OCI-LY7 (cell line): ENCODE results near the gene IVD. TPM values are rescaled to one million over a fixed set of nuclear protein-coding genes. Genes with fewer than 3 reads are reported as not detected.

Experiments used
- BruUV-seq: library from RNA; stranded (reverse); fragments of 400-500 nt; replicated peaks from 2 replicates; lab custom pipeline; 2021; lab: Mats Ljungman, UMichigan
- CTCF ChIA-PET: fragments of 300-600 bp; sonication (Branson Sonifier 250); formaldehyde crosslinking; loops from one replicate; lab custom pipeline; 2022; ENCODE audit warnings: antibody characterized with exemption; ENCODE audit not compliant: unreplicated experiment; lab: Charles Lee
- POLR2A ChIA-PET: fragments of 300-600 bp; sonication (Branson Sonifier 250); formaldehyde crosslinking; loops from one replicate; lab custom pipeline; 2022; ENCODE audit warnings: antibody characterized with exemption; lab: Charles Lee
- DNase-seq: peaks from one replicate; pipeline ENCODE4 v3.0.0-alpha.2; 2015; ENCODE audit warnings: low spot score
- H2AFZ ChIP-seq: fragments of 200-600 bp; sonication (generic), shearing (Covaris generic); 2 replicates; pipeline ENCODE4 v1.6.1; 2014; ENCODE audit warnings: mild to moderate bottlenecking, antibody characterized with exemption, low read length, moderate library complexity
- H3K27ac ChIP-seq: fragments of 200-600 bp; sonication (generic); 2 replicates; pipeline ENCODE4 v1.5.1; 2014; ENCODE audit warnings: mixed run types, low read depth, mild to moderate bottlenecking, moderate library complexity, low read length, inconsistent platforms; ENCODE audit not compliant: poor library complexity, severe bottlenecking
- H3K36me3 ChIP-seq: fragments of 200-600 bp; sonication (generic); 2 replicates; pipeline ENCODE4 v1.6.1; 2014; ENCODE audit warnings: mild to moderate bottlenecking, antibody characterized with exemption, low read length, moderate library complexity, mixed read lengths; ENCODE audit not compliant: insufficient read depth
- H3K4me1 ChIP-seq: fragments of 200-600 bp; sonication (generic); 2 replicates; pipeline ENCODE4 v1.5.1; 2014; ENCODE audit warnings: mild to moderate bottlenecking, low read length; ENCODE audit not compliant: insufficient read depth, poor library complexity, severe bottlenecking
- H3K4me2 ChIP-seq: fragments of 200-600 bp; sonication (generic); 2 replicates; pipeline ENCODE4 v1.6.1; 2014; ENCODE audit warnings: mild to moderate bottlenecking, low read length
- H3K4me3 ChIP-seq: fragments of 200-600 bp; sonication (generic); 2 replicates; pipeline ENCODE4 v1.5.1; 2014; ENCODE audit warnings: mild to moderate bottlenecking, low read depth, low read length; ENCODE audit not compliant: poor library complexity, severe bottlenecking
- H3K79me2 ChIP-seq: fragments of 200-600 bp; sonication (generic); 2 replicates; pipeline ENCODE4 v1.6.1; 2016; ENCODE audit warnings: low read depth, mild to moderate bottlenecking, low read length, moderate library complexity, mixed read lengths; ENCODE audit not compliant: insufficient read depth
- H3K9me2 ChIP-seq: fragments of 200-600 bp; sonication (generic); 2 replicates; pipeline ENCODE4 v1.6.1; 2016; ENCODE audit warnings: mild to moderate bottlenecking, low read length, mixed read lengths; ENCODE audit not compliant: insufficient read depth
- H3K9me3 ChIP-seq: fragments of 200-600 bp; sonication (generic); 2 replicates; pipeline ENCODE4 v1.6.1; 2014; ENCODE audit warnings: mild to moderate bottlenecking, mixed run types, low read length, mixed read lengths
- H4K20me1 ChIP-seq: fragments of 200-600 bp; sonication (generic); 2 replicates; pipeline ENCODE4 v1.6.1; 2014; ENCODE audit warnings: mild to moderate bottlenecking, antibody characterized with exemption, low read length, moderate library complexity, mixed read lengths; ENCODE audit not compliant: insufficient read depth
- EZH2phosphoT487 ChIP-seq: fragments of 200-600 bp; sonication (generic); IDR thresholded peaks from 2 replicates; pipeline ENCODE4 v1.6.1; 2018; ENCODE audit warnings: low read depth, borderline replicate concordance, mild to moderate bottlenecking, mixed run types, antibody characterized with exemption, low read length, moderate library complexity, mixed read lengths
- intact Hi-C: fragments of 100-400 bp; cut with micrococcal nuclease; formaldehyde crosslinking; loops from one replicate; pipeline ENCODE4 v1.10.0; 2022; ENCODE audit not compliant: unreplicated experiment
- total RNA-seq, 2 experiments: library from RNA; depleted of rRNA in 1 of 2; stranded (reverse); fragments of >200 nt in 1 of 2; shearing (Covaris generic) in 1 of 2; gene quantifications; 2 replicates each; pipeline ENCODE4 v1.2.3, GENCODE V29; 2014 to 2022
- TF ChIP-seq, protein P1 (sequence below): fragments of 200-600 bp; sonication (generic); conservative IDR thresholded peaks from 2 replicates; pipeline ENCODE4 v1.5.1; 2014; ENCODE audit warnings: mild to moderate bottlenecking, antibody characterized with exemption, low read length, moderate library complexity, mixed read lengths

The IVD gene
- total RNA-seq, 2 experiments from 2014 or later, result 20.6 to 67.3 TPM

DNA sequence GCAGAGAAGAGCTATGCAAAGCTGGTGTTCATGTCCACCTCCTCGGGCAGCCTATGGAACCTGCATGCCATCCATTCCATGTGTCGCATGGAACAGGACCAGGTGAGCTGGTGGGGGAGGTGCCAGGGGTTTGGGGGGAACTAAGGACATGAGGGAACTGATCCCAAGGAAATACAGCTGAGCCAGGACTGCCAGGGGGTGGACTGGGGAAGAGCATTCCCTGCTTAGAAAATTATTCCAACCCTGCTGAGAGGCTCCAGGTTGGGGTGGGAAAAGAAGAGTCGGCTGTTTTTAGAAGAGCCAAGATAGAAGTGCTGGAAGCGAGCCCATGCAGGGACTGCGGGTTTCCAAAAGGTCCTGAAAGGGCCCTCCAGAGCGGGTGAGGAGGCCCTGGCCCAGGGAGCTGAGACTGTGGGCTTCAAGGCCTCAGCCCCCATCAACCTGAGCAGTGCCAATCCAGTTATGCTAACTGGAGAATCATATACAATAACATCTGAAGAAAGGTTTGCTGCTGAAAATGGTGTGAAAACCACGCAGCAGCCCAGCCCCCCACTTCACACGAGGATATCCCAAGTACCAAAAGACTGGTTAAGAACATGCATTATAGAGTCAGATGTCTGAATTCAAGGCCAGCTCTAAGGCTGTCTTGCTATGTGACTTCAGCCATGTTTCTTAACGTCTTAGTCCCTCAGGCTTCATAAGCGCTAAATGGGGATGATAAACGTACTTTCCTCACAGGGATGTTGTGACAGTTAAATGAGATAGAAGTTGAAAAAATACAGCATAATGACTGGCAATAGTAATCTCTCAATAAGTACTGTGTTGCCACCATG, 39.8 kb upstream of the IVD start:
- Histone ChIP-seq H3K79me2 (no peaks in the 10 kb centered on the region), H3K36me3 (no peaks in the 10 kb centered on the region), H3K4me2 (no peak overlapping the region), H3K27ac (no peak overlapping the region), H2AFZ (no peak overlapping the region), H3K9me3 (no peaks in the 10 kb centered on the region), H3K4me3 (no peak overlapping the region), H4K20me1 (no peaks in the 10 kb centered on the region), H3K4me1 (peaks cover 9% of the 10 kb centered on the region), H3K9me2 (no peaks in the 10 kb centered on the region)
- ChIA-PET POLR2A (no interaction called here), CTCF (no interaction called here)
- no peak for TF ChIP-seq EZH2phosphoT487
- TF ChIP-seq, protein P1, sequence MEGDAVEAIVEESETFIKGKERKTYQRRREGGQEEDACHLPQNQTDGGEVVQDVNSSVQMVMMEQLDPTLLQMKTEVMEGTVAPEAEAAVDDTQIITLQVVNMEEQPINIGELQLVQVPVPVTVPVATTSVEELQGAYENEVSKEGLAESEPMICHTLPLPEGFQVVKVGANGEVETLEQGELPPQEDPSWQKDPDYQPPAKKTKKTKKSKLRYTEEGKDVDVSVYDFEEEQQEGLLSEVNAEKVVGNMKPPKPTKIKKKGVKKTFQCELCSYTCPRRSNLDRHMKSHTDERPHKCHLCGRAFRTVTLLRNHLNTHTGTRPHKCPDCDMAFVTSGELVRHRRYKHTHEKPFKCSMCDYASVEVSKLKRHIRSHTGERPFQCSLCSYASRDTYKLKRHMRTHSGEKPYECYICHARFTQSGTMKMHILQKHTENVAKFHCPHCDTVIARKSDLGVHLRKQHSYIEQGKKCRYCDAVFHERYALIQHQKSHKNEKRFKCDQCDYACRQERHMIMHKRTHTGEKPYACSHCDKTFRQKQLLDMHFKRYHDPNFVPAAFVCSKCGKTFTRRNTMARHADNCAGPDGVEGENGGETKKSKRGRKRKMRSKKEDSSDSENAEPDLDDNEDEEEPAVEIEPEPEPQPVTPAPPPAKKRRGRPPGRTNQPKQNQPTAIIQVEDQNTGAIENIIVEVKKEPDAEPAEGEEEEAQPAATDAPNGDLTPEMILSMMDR, result no peak
- intact Hi-C loops, result no loop called here
- no peak for DNase-seq
- BruUV-seq, result no TSS peak

DNA sequence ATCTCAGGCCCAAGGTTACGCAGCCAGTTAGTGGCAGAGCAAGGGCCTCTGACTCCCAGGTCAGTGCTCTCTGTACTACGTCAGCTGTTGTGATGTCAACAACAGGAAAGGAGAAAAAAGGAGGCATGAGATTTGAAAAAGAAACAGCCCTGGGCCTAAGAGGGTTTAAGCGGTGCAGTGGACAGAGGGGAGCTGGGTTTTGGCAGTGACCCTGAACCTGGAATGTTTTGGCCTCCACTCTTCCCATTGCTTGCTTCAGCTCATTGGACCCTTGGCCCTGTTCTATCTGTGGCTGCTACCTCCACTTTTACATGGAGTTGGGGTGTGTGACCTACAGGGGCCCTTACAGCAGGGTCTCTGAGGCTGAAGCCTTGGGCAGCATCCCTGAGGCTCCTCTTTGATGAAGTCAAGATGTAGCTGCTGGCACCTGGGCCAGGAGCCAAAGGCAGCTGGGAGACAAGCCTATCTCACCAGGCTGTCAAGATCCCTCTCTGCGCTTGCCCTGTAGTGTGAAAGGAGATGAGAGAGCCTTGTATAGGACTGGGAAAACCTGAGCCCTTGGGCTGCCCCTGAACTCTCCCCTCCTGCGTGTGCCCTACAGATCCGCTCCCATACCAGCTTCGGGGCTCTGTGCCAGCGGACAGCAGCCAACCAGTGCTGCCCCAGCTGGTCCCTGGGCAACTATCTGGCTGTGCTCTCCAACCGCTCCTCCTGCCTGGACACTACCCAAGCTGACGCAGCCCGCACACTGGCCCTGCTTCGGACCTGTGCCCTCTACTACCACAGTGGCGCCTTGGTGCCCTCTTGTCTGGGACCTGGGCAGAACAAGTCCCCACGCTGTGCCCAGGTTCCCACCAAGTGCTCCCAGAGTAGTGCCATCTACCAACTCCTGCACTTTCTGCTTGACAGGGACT, 38.9 kb upstream of the IVD start:
- no peaks in the 10 kb centered on the region for H3K9me3 ChIP-seq
- no TSS peak for BruUV-seq
- no peak for DNase-seq
- H3K79me2 ChIP-seq, result no peaks in the 10 kb centered on the region
- POLR2A ChIA-PET, result no interaction called here
- H3K9me2 ChIP-seq, result no peaks in the 10 kb centered on the region
- intact Hi-C loops, result no loop called here
- no peak for TF ChIP-seq EZH2phosphoT487
- TF ChIP-seq, protein P1, result no peak
- no peak overlapping the region for H3K4me3 ChIP-seq
- no peaks in the 10 kb centered on the region for H3K36me3 ChIP-seq
- H2AFZ ChIP-seq, result no peak overlapping the region
- H3K4me2 ChIP-seq, result peak overlapping the region; percentile 72; the same call in 1 of the 2 replicates
- CTCF ChIA-PET, result no interaction called here
- no peaks in the 10 kb centered on the region for H4K20me1 ChIP-seq
- peaks cover 9% of the 10 kb centered on the region for H3K4me1 ChIP-seq
- no peak overlapping the region for H3K27ac ChIP-seq
